Glomerular endothelial cell (primary cell): ENCODE measurements around the gene TRPM5. TPM values are rescaled to one million over a fixed set of nuclear protein-coding genes. Genes with fewer than 3 reads are reported as not detected.
"Not testable (repeated sequence)": the region's sequence is repeated elsewhere in the genome, so short reads cannot be mapped to it uniquely, and the experiment has no call there.

ENCODE experiments used
- DNase-seq: peaks from one replicate; pipeline ENCODE4 v3.0.0-alpha.2; 2011; ENCODE audit warnings: low read depth, low spot score; ENCODE audit errors: extremely low read depth
- total RNA-seq: library from RNA; depleted of rRNA; stranded (reverse); fragments of >200 nt; gene quantifications from 2 replicates; pipeline ENCODE4 v1.2.3, GENCODE V29; 2015

The TRPM5 gene, protein sequence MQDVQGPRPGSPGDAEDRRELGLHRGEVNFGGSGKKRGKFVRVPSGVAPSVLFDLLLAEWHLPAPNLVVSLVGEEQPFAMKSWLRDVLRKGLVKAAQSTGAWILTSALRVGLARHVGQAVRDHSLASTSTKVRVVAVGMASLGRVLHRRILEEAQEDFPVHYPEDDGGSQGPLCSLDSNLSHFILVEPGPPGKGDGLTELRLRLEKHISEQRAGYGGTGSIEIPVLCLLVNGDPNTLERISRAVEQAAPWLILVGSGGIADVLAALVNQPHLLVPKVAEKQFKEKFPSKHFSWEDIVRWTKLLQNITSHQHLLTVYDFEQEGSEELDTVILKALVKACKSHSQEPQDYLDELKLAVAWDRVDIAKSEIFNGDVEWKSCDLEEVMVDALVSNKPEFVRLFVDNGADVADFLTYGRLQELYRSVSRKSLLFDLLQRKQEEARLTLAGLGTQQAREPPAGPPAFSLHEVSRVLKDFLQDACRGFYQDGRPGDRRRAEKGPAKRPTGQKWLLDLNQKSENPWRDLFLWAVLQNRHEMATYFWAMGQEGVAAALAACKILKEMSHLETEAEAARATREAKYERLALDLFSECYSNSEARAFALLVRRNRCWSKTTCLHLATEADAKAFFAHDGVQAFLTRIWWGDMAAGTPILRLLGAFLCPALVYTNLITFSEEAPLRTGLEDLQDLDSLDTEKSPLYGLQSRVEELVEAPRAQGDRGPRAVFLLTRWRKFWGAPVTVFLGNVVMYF (N-terminal part only)
- not detected in 2 replicates for total RNA-seq

DNA sequence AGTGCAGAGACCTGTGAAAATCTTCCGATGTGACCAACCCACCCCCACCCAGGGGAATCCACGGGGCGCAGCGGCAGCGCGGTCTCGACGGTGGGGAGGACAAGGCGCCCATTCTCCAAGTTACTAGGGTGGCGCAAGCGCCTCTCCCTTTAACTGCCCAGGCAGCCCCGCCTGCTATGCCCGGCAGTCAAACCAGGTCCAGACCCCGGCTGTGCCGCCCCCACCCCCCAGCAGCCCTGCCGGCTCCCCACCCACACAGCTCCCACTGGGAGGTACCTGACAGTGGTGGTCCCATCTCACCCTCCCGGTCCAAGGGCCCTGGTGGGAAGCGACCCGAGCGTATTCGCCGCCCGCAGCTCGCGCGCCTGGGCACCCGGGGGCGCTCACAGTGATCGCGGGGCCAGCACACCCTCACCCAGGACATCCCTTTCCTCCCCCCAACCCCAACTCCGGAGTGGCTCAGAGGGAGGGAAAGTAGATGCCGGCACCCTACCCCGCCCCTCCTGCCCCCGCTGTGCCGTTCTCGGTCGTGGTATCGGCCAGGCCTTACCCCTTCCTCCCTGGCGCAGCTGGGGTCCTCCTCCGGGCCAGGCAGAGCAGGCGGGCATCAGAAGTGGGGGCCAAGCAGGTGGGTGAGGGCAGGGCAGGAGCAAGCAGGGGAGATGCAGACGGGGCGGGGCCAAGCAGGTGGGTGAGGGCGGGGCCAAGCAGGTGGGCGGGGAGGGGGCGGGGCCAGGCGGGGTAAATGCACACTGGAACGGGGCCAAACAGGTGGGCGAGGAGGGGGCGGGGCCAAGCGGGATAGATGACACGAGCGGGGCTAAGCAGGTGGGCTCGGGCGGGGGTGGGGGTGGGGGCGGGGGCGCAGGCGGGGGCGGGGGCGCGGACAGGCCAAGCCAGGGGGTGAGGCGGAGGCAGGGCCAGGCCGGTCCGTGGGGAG is at the start of gene TRPM5:
TSS of gene TRPM5 (minus strand) at position 634 of the 940 bp plus-strand sequence. CDS start 21,478 bp downstream, outside the sequence.
- DNase-seq: no peak

DNA sequence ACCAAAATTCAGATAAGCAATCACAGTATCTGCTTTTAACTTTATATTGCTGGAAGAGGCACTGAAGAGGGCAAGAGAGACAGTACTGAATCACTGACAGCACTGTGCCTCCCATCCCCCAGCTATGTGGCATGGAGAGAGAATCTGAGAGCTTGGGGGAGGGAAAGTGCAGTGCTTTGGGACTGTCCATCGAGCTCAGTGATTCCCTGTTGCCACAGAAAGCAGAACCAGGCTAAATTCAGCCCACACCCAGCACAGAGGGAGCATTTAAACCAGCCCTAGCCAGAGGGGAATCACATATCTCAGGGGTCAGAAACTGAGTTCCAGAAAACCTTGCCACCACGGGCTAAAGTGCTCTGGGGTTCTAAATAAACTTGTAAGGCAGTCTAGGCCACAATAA is 44.8 kb upstream of the TRPM5 start:
- no peak for DNase-seq

DNA sequence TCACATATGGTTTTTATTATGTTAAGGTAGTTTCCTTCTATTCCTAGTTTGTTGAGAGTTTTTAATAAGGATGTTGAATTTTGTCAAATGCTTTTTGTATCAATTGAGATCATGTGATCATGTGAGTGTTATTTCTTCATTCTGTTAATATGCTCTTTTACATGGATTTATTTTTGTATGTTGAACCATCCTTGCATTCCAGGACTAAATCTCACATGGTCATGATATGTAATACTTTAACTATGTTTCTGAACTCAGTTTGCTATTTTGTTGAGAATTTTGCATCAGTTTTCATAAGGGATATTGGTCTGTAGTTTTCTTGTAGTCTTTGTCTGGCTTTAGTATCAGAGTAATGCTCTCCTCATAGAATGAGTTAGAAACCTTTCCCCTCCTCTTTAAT is 43.7 kb upstream of the TRPM5 start:
- DNase-seq: no peak

DNA sequence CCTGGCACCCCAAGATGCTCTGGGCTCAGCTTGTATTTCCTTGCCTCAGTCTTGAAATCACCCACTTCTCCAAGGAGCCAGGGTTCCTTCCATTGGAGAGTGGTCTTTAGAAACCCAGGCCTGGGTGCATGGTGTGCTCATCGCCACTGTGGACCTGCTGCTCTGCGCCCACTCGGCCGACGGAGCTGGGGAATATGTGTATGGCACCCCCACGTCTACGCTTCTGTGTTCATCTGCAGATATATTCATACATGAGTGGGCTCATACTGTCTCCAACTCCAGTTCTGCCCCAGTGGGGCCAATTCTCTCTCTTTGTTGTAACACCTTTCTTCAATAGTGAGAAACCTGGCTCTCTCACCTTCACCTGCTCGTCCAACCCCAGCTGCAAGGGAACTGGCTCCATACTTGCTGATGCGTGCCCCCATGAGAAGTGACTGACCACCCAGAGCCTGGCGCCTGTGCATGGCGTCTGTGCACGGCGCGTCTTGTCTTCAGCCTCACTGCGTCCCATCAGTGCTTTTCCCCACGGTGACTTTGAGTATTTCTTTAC is 40.3 kb upstream of the TRPM5 start:
- no peak for DNase-seq

DNA sequence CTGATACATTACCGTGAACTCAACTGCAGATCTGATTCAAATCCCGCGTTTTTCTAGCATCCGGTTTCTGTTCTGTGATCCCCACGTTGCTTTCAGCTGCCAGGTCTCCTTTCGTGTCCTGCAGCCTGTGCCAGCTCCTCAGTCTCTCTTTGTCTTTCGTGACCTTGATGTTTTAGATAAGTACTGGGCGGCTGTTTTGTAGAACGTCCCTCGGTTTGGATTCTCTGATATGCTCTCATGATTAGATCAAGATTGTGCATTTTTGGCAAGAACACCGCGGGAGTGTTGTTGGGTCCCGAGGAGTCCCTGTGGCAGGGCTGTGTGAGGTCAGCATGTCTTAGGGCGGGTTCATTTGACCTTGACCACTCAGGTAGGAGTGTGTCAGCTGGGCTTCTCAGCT is 39.1 kb upstream of the TRPM5 start:
- DNase-seq: no peak

DNA sequence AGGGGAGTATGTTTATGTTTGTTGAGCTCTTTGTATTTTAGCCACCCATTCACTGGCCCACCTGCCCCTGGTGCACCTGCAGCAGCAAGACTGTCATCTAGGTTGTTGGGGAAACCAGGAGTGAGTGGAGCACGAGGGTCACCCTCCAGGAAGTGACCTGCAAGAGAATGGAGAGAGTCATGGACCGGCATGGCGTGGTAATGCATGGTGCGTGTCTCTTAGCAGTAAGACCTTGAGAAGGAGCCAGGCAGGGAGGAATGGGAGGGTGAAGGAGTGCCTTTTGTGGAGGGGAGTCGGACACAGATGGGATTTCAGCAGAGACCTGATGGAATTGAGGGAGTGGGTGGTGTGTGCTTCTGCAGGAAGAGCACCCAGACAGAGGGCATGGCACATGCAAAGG is 38.4 kb upstream of the TRPM5 start:
- DNase-seq: no peak

DNA sequence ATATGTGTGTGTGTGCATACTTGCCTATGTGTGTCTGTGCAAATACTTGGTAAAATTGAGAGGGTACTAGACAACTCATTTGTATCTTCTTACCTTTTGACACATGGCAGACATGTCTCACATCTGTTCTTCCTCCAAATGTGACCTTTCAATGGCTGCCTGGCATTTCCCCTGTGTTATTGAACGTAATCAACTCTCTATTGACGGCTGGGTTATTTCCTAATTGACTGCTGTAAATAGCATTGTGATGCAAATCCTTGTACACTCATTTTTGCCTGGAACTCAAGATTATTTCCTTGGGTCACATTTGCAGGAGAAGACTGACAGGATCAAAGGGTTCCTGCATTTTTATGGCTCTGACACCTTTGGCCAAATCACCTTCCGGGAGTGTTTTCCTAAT is 37.9 kb upstream of the TRPM5 start:
- no peak for DNase-seq

DNA sequence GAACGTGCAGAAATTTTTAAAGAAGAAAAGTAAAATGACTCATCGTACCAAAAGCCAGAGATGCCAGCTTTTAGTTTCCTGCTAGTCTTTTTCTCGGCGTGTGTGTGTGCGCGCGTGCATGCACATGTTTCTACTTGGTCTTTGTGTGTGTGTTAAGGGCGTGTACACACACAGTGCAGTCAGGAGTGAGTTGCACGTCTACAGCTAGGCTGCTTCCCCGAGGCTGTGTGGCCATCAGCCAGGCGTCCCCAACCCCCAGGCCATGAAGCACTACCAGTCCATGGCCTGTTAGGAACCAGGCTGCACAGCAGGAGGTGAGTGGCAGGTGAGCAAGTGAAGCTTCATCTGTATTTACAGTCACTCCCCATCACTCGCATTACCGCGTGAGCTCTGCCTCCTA is 36.9 kb upstream of the TRPM5 start:
- no peak for DNase-seq

DNA sequence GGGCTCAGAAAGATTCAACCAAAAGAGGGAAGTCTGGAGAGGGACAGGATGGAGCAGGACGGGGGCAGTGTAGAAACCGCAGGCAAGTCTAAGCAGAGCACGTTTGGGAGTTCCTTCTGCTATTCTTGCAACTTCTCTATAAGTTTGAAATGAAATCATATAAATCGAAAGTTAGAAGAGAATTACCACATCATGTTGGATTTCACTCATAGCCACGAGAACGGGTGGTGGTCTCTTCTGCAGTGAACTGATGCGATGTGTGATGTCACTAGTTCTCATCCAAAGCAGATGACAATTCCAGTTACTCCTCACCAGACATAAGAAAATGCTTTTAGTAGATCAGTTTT is 36.5 kb upstream of the TRPM5 start:
- DNase-seq: no peak

DNA sequence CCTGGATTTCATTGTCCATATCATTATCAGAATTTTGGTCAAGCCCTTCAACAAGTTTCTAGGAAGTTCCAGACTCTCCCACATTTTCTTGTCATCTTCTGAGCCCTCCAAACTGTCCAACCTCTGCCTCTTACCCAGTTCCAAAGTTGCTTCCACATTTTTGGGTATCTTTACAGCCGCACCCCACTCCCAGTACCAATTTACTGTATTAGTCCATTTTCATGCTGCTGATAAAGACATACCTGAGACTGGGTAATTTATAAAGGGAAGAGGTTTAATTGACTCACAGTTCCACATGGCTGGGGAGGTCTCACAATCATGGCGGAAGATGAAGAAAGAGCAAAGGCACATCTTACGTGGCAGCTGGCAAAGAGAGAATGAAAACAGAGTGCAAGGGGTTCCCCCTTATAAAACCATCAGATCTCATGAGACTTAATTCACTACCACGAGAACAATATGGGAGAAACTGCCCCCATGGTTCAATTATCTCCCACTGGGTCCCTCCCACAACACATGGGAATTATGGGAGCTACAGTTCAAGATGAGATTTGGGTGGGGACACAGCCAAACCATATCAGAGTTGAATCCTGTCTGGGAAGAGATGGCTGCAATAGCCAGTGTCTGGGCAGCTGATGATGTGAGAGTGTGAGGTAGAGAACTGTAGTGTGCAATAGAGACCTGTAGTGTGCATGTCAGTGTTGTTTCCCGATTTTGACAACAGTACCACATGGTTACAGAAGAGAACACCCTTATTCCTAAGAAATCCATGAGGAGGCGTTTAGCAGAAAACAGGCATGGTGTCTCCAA is 36.0 kb upstream of the TRPM5 start:
- not testable (repeated sequence) for DNase-seq

DNA sequence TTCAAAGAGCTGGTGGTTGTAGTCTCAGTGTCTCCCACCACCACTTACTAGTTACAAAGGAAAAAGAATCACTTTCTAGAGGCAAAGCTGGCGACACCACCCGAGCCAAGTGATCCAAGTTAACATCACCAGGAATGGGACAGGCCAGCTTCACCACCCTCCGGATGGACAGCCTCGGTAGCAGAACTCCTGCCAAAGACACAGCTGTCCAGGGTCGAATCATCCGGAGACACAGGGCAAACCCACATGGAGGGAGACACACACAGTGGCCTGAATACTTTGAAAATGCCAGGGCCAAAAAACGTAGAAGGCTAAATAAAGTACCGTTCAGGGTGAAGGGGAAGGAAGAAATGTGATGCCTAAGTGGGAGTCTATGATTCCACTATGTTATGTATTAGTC is 33.6 kb upstream of the TRPM5 start:
- no peak for DNase-seq

DNA sequence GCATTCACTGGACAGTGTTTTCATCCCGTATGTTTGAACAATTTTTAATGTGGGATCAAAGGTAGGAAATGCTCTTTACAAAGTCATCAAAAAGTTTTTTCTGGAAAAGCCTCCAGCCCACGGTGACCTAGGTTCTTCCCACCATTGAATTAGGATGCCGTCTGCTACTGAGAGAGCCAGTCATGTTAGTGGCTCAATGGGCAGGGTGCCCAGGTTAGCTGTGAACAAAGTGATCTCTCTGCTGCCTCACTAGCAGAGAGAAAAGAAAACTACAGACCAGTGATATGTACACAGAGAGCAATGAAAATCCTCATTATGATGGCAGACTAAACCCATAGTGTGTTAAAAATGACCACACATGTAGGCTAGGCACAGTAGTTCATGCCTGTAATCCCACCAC is 32.9 kb upstream of the TRPM5 start:
- DNase-seq: no peak

DNA sequence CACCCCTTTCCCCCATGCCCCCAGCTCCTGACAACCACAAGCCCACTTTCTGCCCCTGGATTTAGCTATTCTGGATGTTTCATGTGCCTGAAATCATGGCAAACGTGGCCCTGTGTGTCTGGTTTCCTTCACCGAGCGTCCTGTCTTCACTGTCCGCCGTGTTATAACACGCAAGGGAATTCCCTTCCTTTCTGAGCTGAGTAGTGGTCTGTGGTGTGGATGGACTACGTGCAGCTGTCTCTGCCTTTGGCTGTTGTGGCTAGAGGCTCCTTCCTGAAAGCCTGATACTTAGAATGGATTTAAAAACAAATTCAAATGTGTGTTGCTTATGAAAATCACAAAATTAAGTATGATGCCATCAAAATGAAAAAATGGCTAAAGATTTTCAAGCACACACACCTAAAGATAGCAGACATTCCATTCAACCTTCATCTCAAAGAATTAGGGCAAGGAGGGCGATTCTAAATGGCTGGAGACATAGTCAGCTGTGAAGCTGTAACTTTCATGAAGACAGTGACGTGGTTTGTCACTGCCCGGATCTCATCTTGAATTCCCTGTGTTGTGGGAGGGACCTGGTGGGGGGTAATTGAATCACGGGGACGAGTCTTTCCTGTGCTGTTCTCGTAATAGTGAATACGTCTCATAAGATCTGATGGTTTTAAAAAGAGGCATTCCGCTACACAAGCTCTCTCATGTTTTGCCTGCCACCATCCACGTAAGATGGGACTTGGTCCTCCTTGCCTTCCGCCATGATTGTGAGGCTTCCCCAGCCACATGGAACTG is 31.0 kb upstream of the TRPM5 start:
- no peak for DNase-seq

DNA sequence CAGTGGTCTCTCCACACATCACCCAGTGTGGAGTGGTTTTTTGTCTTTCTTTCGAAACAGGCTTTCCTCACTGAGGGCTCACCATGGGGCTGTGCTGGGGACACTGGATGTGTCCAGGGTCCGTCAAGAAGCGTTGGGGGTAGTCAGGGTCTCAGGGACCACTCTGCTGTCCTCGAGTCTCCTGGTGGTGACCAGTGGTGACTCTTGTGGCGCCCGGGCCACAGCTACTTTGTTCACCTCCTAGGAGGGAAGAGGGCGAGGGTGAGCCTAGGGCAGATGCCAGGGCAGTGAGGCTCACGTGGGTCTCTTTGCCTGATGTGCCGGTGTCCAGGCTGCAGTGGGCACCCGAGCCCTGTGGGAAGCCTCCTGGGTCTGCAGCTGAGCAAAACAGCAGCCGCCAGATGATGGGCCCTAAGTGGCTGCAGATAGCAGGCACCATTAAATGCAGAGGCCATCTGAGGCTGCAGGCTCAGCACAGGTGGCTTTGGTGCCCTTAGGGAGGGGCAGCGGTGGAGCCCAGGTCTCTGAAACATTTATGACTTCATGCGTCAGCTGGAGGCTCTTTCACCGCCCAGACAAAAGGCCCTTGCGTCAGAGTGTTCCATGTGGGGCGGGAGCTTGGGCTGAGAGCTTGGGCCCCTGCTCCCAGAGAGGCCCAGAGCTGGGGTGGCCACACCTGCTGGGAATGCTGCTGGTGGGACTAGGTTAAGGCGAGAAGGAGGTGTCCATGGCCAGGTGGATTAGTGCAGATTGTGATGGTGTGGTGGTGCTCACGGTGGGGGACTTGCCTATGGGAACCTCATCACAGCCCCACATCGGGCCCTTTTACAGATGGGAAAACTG is 30.0 kb upstream of the TRPM5 start:
- no peak for DNase-seq

DNA sequence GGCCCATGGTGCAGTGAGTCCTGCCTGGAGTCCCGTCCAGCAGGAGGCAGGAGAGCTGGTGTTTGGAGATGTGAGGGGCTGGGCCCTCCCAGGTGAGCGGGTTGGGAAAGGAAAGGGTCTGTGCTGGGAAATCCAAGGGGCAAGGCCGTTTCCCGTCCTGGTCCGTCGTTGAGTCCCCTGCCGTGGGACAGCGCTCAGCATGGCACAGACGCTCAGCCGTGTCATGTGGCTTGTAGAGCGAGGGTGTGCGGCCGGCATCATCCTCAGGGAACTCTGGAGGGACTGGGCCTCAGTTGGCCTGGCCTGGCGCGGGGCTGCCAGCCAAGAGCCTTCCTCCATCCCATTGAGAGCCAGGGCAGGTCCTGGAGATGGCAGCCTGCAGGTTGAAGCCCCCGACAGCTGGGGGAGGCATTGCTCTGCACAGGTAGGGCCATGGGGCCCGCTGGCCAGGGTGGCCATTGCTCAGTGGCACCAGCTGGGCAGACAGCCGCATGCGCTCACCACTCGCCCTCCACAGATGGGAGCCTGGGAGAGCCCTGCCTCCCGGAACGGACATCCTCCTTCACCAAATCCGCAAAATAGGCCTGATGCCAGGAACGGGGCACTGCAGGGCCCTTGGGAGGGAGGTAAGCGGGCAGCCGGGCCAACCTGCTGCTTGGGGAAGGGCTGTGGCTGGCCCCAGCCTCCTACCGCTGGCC is 29.2 kb upstream of the TRPM5 start:
- no peak for DNase-seq

DNA sequence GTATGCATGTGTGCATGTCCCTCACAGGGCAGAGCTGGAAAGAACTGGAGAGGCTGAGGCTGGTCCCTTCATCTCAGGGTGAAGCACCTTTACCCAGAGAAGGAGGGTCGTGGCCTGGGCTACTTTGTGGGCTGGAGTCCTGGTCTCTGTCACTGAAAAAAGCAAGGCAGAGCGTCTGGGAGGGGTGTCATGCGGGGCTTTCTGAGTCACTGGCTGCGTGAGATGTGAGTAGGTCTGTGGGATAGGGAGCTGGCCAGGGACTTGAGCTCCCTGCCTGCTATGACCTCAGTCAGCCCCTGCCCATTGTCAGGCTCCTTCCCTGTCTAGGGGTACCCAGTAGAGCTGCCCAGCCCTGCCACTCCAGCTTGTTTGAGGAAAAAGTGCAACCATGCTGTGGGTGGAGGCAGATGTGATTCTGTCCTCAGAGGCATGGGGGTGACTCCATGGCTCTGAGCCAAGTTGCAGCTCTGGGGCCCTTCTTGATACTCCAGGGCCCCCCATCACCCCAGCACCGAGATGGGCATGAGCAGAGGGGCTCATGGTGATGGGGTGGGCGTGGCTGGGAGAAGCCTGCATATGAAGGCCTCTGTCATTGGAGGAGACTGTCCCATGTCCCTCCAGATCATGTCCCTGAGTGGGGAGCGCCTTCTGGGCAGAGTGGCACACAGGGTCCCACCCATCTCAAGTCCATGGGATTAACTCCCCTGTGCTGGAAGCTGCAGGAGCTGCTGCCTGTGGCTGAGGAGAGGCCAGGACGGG is 28.3 kb upstream of the TRPM5 start:
- DNase-seq: no peak

DNA sequence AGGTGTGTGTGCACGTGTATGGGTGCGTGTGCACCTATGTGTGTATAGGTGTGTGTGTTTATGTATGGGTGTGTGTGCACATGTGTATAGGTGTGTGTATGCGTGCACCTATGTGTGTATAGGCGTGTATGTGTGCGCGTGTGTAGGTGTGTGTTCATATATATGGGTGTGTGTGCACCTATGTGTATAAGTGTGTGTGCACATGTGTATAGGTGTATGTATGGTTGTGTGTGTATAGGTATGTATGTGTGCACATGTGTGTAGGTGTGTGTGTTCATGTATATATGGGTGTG is 27.4 kb upstream of the TRPM5 start:
- DNase-seq: no peak
